ENCODE results near the gene CCDC117.

Gene CCDC117

DNA sequence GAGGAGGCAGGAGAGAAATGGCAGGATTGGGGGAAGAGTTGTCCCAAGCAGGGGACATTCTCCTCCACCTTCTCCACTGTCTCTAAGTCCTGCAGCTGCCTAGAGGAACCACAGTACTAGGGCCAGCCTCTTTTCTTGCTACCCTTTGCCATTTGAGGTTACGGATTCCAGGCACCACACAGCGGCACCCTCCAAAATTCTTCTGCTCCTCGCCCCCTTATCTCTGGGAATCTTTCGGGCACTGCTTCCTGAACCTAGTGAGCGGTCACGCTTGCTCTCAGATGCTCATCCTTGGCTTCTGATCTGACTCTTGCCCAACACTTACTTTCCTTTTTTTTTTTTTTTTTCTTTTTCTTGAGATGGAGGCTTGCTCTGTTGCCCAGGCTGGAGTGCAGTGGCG, 54.4 kb downstream of the CCDC117 start:
- no peak overlapping the region for H3K9ac ChIP-seq (ENCODE audit: low read depth, low read length)
- no peaks in the 10 kb centered on the region for H3K36me3 ChIP-seq (ENCODE audit: control insufficient read depth, insufficient read depth, low read length)
- no peaks in the 10 kb centered on the region for H3K9me3 ChIP-seq (ENCODE audit: control insufficient read depth, insufficient read depth, low read length)
- peaks cover 4% of the 10 kb centered on the region for H3K4me1 ChIP-seq (ENCODE audit: control insufficient read depth, insufficient read depth, low read length)
- no peaks in the 10 kb centered on the region for H3K27me3 ChIP-seq (ENCODE audit: control insufficient read depth, insufficient read depth, low read length)
- no peak overlapping the region for H3K4me3 ChIP-seq (ENCODE audit: low read depth, low read length)

DNA sequence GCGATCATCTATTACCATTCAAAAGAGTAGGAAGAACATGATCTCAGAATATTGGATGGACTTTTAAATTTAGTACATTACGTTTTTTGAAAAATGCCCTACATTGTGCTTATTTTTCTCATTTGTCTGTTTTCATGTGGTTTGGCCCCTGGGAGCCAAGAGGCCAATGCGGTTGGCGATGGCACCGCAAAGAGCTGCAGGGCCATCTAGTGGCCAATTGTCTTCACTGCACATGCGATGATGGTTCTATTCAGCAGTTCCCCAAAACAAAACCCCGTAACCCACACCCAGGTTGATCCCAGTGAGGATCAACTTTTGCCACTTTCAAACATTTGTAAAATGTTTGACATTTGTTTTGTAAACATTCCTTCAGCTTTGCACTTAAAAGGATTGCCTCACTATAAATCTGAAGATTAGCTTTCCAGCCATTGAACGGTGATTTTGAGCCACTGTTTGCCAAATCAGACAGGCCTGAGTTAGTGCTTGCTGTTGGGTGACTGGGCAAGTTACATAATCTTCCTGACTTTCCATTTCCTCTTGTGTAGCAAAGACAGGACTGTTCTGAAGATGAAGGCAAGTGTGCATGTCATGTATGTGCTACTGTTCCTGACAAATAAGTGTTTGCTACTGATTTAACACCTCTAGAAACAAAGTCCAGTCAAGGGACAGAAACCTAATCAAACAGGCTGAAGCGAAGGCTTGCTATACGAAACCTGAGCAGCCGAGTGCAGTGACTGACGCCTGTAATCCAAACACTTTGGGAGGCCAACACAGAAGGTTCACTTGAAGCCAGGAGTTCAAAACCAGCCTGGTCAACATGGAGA, 57.1 kb downstream of the CCDC117 start:
- H3K27me3 ChIP-seq (ENCODE audit: control insufficient read depth, insufficient read depth, low read length): no peaks in the 10 kb centered on the region
- H3K9ac ChIP-seq (ENCODE audit: low read depth, low read length): no peak overlapping the region
- no peaks in the 10 kb centered on the region for H3K4me1 ChIP-seq (ENCODE audit: control insufficient read depth, insufficient read depth, low read length)
- no peak overlapping the region for H3K4me3 ChIP-seq (ENCODE audit: low read depth, low read length)
- H3K36me3 ChIP-seq (ENCODE audit: control insufficient read depth, insufficient read depth, low read length): no peaks in the 10 kb centered on the region
- no peaks in the 10 kb centered on the region for H3K9me3 ChIP-seq (ENCODE audit: control insufficient read depth, insufficient read depth, low read length)

DNA sequence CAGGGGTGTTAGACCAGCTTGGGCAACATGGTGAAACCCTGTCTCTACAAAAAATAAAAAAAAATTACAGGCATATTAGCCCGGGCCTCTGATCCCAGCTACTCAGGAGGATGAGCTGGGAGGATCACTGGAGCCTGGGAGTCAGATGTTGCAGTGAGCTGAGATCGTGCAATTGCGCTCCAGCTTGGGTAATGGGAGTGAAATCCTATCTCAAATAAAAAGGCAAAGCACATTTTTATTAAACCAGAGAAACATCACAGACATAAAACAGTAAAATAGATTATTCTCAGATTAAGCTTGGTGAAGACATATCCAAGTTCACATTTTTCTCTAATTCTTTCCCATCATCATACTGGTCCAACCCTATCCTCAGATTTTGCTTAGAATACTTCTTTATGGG, 57.9 kb downstream of the CCDC117 start:
- Histone ChIP-seq H3K27me3 (ENCODE audit: control insufficient read depth, insufficient read depth, low read length) (no peaks in the 10 kb centered on the region), H3K4me1 (ENCODE audit: control insufficient read depth, insufficient read depth, low read length) (no peaks in the 10 kb centered on the region), H3K9me3 (ENCODE audit: control insufficient read depth, insufficient read depth, low read length) (no peaks in the 10 kb centered on the region), H3K4me3 (ENCODE audit: low read depth, low read length) (no peak overlapping the region), H3K9ac (ENCODE audit: low read depth, low read length) (no peak overlapping the region), H3K36me3 (ENCODE audit: control insufficient read depth, insufficient read depth, low read length) (no peaks in the 10 kb centered on the region)

DNA sequence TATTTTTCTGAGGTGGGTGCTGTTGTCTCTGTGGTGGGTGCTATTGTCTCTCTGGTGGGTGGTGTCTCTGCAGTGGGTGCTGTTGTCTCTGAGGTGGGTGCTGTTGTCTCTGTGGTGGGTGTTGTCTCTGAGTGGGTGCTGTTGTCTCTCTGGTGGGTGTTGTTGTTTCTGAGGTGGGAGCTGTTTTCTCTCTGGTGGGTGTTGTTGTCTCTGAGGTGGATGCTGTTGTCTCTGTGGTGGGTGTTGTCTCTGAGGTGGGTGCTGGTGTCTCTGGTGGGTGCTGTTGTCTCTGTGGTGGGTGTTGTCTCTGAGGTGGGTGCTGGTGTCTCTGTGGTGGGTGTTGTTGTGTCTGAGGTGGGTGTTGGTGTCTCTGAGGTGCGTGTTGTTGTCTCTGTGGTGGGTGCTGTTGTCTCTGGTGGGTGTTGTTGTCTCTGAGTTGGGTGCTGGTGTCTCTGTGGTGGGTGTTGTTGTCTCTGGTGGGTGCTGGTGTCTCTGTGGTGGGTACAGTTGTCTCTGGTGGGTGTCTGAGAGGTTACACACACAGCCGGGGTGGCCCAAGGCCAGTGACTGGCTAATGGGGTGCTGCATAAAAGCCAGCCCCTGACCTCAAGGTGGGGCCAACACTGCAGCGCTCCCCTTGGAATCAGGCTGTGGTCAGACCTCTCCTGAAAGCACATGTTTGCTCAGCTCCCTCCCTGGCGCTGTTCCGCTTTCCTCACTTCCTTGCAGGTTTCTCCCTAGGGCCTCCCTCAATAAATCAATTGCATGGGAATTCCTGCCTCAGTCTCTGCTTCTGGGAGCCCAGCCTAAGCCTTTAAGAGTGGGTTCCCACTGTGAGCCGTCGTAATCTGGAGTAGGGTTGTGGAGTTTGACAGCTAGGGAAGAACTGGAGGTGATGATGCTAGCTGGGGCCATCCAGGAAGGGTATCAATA, 58.9 kb downstream of the CCDC117 start:
- Histone ChIP-seq H3K9me3 (ENCODE audit: control insufficient read depth, insufficient read depth, low read length) (no peaks in the 10 kb centered on the region), H3K36me3 (ENCODE audit: control insufficient read depth, insufficient read depth, low read length) (no peaks in the 10 kb centered on the region), H3K27me3 (ENCODE audit: control insufficient read depth, insufficient read depth, low read length) (no peaks in the 10 kb centered on the region), H3K4me3 (ENCODE audit: low read depth, low read length) (no peak overlapping the region), H3K9ac (ENCODE audit: low read depth, low read length) (no peak overlapping the region), H3K4me1 (ENCODE audit: control insufficient read depth, insufficient read depth, low read length) (no peaks in the 10 kb centered on the region)

DNA sequence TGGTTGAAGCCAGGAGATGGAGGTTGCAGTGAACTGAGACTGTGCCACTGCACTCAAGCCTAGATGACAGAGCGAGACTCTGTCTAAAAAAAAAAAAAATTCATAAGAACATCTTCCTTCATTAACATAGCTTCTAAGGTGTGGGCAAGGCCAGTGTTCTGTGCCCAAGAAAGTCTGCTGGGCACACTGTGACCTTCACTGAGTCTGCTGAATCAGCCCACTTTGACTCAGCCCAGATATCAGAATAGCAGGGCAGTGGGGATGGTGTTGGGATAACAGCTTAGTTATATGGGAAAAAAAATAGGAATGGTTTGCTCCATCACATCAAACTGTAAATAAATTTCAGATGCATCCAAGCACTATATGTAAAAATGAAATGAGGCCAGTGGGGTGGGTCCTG, 60.2 kb downstream of the CCDC117 start:
- no peaks in the 10 kb centered on the region for H3K36me3 ChIP-seq (ENCODE audit: control insufficient read depth, insufficient read depth, low read length)
- no peaks in the 10 kb centered on the region for H3K27me3 ChIP-seq (ENCODE audit: control insufficient read depth, insufficient read depth, low read length)
- no peaks in the 10 kb centered on the region for H3K9me3 ChIP-seq (ENCODE audit: control insufficient read depth, insufficient read depth, low read length)
- H3K9ac ChIP-seq (ENCODE audit: low read depth, low read length): no peak overlapping the region
- no peak overlapping the region for H3K4me3 ChIP-seq (ENCODE audit: low read depth, low read length)
- no peaks in the 10 kb centered on the region for H3K4me1 ChIP-seq (ENCODE audit: control insufficient read depth, insufficient read depth, low read length)

DNA sequence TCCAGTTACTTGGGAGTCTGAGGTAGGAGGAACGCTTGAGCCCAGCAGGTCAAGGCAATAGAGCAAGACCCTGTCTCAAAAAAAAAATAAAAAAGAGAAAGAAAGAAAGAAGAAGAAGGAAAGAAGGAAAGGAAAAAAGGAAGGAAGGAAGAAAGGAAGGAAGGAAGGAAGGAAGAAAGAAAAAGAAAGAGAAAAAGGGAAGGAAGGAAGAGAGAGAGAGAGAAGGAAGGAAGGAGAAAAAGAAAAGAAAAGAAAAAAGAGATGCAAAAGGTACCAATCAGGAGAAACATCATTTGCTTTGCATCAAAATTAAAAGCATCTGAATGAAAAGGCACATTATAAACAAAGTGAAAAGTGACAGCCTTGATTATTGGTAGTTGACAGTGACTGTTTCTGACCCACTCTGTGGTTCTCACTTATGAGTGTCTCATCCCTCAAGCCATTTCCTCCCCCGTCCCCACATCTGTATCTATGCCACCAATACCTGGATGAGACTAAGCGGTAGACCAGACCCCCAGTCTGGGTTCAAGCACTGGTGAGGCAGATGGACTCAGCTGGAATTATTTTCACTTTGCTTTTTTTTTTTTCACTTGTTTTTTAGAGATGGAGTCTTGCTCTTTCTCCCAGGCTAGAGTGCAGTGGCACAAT, 60.9 kb downstream of the CCDC117 start:
- no peaks in the 10 kb centered on the region for H3K4me1 ChIP-seq (ENCODE audit: control insufficient read depth, insufficient read depth, low read length)
- no peak overlapping the region for H3K4me3 ChIP-seq (ENCODE audit: low read depth, low read length)
- H3K9ac ChIP-seq (ENCODE audit: low read depth, low read length): no peak overlapping the region
- no peaks in the 10 kb centered on the region for H3K36me3 ChIP-seq (ENCODE audit: control insufficient read depth, insufficient read depth, low read length)
- no peaks in the 10 kb centered on the region for H3K9me3 ChIP-seq (ENCODE audit: control insufficient read depth, insufficient read depth, low read length)
- H3K27me3 ChIP-seq (ENCODE audit: control insufficient read depth, insufficient read depth, low read length): no peaks in the 10 kb centered on the region

DNA sequence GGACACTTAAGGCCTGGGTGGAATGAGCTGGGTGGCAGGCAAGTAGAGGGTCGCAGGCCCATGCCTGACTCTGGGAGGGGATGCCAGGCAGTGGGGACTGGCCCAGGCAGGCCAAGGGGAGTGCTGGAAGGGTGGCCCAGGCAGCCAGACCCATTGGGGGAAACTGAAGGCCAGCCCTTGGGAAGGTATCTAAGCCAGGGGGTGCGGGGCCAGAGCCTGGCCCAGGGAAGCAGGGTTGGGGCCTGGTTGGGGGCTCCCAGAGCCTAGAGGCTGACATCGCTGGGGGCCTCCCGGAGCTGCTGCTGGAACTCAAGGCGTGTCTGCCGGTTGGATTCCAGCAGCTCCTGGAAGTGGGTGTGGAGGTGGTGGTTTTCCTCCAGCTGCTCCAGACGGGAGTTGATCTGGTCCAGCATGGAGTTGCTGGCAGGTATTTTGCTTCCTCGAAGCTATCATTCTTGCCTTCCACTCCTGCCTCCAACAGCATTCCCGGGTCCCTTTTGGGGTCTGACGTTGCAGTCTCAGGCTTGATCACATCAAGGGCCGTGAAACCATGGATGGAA, 63.2 kb downstream of the CCDC117 start:
- Histone ChIP-seq H3K27me3 (ENCODE audit: control insufficient read depth, insufficient read depth, low read length) (no peaks in the 10 kb centered on the region), H3K36me3 (ENCODE audit: control insufficient read depth, insufficient read depth, low read length) (no peaks in the 10 kb centered on the region), H3K4me1 (ENCODE audit: control insufficient read depth, insufficient read depth, low read length) (no peaks in the 10 kb centered on the region), H3K9me3 (ENCODE audit: control insufficient read depth, insufficient read depth, low read length) (no peaks in the 10 kb centered on the region), H3K9ac (ENCODE audit: low read depth, low read length) (no peak overlapping the region), H3K4me3 (ENCODE audit: low read depth, low read length) (no peak overlapping the region)

DNA sequence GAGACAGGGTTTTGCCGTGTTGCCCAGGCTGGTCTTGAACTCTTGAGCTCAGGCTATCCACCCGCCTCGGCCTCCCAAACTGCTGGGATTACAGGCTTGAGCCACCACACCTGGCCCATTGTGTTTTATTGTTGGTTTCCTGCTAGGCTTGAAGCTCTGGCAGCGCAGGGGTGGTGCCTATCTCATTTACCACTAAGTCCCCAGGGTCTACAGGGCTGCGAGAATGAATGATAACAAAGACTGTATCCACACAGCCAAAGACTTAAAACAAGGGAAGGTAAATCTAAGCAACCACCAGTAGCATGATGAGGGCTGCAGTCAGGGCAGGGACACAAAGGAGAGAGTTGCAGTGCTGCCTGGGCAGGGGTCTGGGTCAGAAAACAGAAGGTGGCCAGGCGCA, 65.1 kb downstream of the CCDC117 start:
- Histone ChIP-seq H3K4me1 (ENCODE audit: control insufficient read depth, insufficient read depth, low read length) (no peaks in the 10 kb centered on the region), H3K9me3 (ENCODE audit: control insufficient read depth, insufficient read depth, low read length) (no peaks in the 10 kb centered on the region), H3K4me3 (ENCODE audit: low read depth, low read length) (no peak overlapping the region), H3K9ac (ENCODE audit: low read depth, low read length) (no peak overlapping the region), H3K27me3 (ENCODE audit: control insufficient read depth, insufficient read depth, low read length) (no peaks in the 10 kb centered on the region), H3K36me3 (ENCODE audit: control insufficient read depth, insufficient read depth, low read length) (no peaks in the 10 kb centered on the region)
